ENCODE results near the gene AIRE. TPM values are rescaled to one million over a fixed set of nuclear protein-coding genes. Genes with fewer than 3 reads are reported as not detected.

AIRE gene
- total RNA-seq, 2 experiments from 2014 or later = not detected

DNA sequence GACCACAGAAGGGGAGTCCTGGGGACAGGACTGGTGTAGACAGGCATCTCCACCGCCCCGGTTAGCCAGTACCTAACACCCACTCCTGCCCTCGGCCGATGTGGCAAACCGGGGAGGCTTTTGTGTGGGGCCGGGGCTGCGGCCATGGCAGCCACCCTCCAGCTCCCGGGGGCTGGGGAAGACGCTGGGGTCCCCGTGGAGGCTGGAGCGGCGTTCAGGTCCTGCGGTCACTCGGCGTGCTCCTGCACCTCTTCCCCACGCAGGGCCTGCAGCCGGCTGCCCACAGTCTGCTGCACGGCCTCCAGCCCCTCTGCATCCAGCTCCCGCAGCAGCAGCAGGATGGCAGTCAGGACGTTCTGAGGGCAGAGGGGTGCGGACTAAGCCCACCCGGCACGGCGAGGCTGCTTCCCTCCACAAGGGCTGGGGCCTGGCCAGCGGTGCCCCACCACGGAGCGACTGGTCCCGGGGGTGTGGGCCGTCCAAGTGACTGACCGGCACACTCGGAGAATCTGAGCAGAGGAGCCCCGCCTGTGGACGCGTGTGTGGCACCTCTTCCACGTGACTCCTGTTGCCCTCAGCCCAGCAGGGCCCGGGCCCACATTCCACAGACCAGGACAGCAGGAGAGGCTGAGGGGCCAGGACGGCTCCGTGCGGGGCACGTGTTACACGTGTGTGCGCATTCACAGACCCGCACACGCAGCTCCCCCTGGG is 44.5 kb downstream of the AIRE start:
- ATAC-seq (no peak), DNase-seq (no peak)
- Mint-ChIP-seq H3K9me3 (ENCODE audit: low read depth) (no peaks in the 10 kb centered on the region), H3K27me3 (no peaks in the 10 kb centered on the region), H3K27ac (no peak overlapping the region), H3K4me3 (no peak overlapping the region), H3K36me3 (ENCODE audit: low read depth) (no peaks in the 10 kb centered on the region), H3K4me1 (no peaks in the 10 kb centered on the region)
- ChIA-PET CTCF (interaction anchor here (0.7 kb wide), 1 partner anchor 516 kb away, joined by 3 read pairs; no protein-coding TSS in a partner anchor), POLR2A (no interaction called here)
- intact Hi-C loops (cut with DNase I, micrococcal nuclease) = loop anchor here in 1 of 2 experiments (10.0 kb wide), 1 partner anchor 1355 kb away; the partner anchor contains the start of gene PKNOX1

DNA sequence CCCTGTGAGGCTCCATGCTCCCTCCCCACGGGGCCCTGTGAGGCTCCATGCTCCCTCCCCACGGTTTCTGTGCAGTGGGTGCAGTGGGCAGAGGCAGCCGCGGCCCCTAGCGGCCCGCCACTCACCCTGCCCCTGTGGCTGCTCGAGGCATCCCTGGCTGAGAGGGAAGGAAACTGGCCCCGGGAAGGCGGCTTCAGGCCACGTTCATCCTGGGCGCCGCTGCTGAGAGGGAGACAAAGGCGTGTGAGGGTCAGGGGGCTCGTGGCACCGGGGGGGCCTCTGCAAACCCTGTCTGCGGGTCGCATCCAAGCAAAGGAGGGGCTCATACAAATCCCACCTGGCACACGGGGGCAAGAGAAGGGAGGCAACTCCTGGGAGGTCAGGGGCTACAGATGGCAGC is 45.0 kb downstream of the AIRE start:
- H3K27me3 Mint-ChIP-seq = no peaks in the 10 kb centered on the region
- intact Hi-C loops (cut with DNase I, micrococcal nuclease) = loop anchor here in 1 of 2 experiments (10.0 kb wide), 1 partner anchor 1356 kb away; the partner anchor contains the start of gene PKNOX1
- DNase-seq (no peak), ATAC-seq (no peak)
- no peaks in the 10 kb centered on the region for H3K9me3 Mint-ChIP-seq (ENCODE audit: low read depth)
- no peaks in the 10 kb centered on the region for H3K4me1 Mint-ChIP-seq
- H3K36me3 Mint-ChIP-seq (ENCODE audit: low read depth) = no peaks in the 10 kb centered on the region
- no peak overlapping the region for H3K4me3 Mint-ChIP-seq
- H3K27ac Mint-ChIP-seq = no peak overlapping the region
- ChIA-PET CTCF (no interaction called here), POLR2A (interaction anchor here (1.2 kb wide), 1 partner anchor 23 kb away, joined by 3 read pairs; the partner anchor contains the start of gene TRPM2)

- POLR2A ChIA-PET = interaction anchor here (0.7 to 1.2 kb wide), 3 partner anchors 11 to 555 kb away, joined by 3 to 4 read pairs (median 3); partner anchors contain the start of gene TRPM2
- CTCF ChIA-PET = no interaction called here
- Mint-ChIP-seq H3K27ac (no peak overlapping the region), H3K27me3 (no peaks in the 10 kb centered on the region), H3K4me3 (no peak overlapping the region), H3K9me3 (ENCODE audit: low read depth) (no peaks in the 10 kb centered on the region), H3K36me3 (ENCODE audit: low read depth) (peaks cover 1% of the 10 kb centered on the region), H3K4me1 (no peaks in the 10 kb centered on the region)
- intact Hi-C loops (cut with DNase I, micrococcal nuclease) = loop anchor here in 1 of 2 experiments (10.0 kb wide), 1 partner anchor 1356 kb away; the partner anchor contains the start of gene PKNOX1
- ATAC-seq = no peak
- no peak for DNase-seq
Observed at GRCh38 chr21:44331209-44331608, 45.5 kb downstream of the AIRE start.

GRCh38 chr21:44331650-44332307 is 46.1 kb downstream of the AIRE start:
- Mint-ChIP-seq H3K4me3 (no peak overlapping the region), H3K9me3 (ENCODE audit: low read depth) (no peaks in the 10 kb centered on the region), H3K4me1 (no peaks in the 10 kb centered on the region), H3K27ac (no peak overlapping the region), H3K27me3 (no peaks in the 10 kb centered on the region), H3K36me3 (ENCODE audit: low read depth) (peaks cover 2% of the 10 kb centered on the region)
- ChIA-PET CTCF (no interaction called here), POLR2A (interaction anchor here (0.7 to 1.2 kb wide), 3 partner anchors 12 to 554 kb away, joined by 3 to 4 read pairs (median 3); partner anchors contain the start of gene TRPM2)
- intact Hi-C loops (cut with DNase I, micrococcal nuclease) = loop anchor here in 1 of 2 experiments (10.0 kb wide), 1 partner anchor 1357 kb away; the partner anchor contains the start of gene PKNOX1
- no peak for ATAC-seq
- no peak for DNase-seq

- POLR2A ChIA-PET = no interaction called here
- H3K36me3 Mint-ChIP-seq (ENCODE audit: low read depth) = peaks cover 2% of the 10 kb centered on the region
- H3K9me3 Mint-ChIP-seq (ENCODE audit: low read depth) = no peaks in the 10 kb centered on the region
- H3K27me3 Mint-ChIP-seq = no peaks in the 10 kb centered on the region
- DNase-seq = no peak
- H3K27ac Mint-ChIP-seq = no peak overlapping the region
- H3K4me3 Mint-ChIP-seq = no peak overlapping the region
- CTCF ChIA-PET = no interaction called here
- intact Hi-C loops (cut with DNase I, micrococcal nuclease) = loop anchor here in 1 of 2 experiments (10.0 kb wide), 1 partner anchor 1358 kb away; the partner anchor contains the start of gene PKNOX1
- no peak for ATAC-seq
- H3K4me1 Mint-ChIP-seq = no peaks in the 10 kb centered on the region
Observed at GRCh38 chr21:44332383-44332782, 46.7 kb downstream of the AIRE start.

DNA sequence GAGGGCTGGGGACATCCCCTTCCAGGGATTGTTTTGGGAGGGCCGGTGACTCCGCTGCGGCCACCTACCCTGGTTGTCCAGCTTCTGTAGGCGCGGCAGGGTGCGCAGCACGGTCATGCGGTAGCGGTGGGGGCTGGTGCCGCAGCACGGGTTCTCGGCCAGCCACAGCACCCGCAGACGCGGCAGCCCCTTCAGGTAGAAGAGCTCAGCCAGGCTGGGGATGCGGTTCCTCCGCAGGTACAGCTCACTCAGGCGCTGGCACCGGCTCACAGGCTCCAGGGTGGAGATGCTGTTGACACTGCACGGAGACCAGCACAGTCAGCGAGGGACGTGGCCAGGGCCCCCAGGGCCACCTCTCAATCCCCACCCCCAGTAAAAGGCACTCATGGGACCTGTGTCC is 47.3 kb downstream of the AIRE start:
- DNase-seq = no peak
- CTCF ChIA-PET = interaction anchor here (0.7 kb wide), 1 partner anchor 457 kb away, joined by 3 read pairs; no protein-coding TSS in a partner anchor
- Mint-ChIP-seq H3K4me1 (peaks cover 3% of the 10 kb centered on the region), H3K27me3 (no peaks in the 10 kb centered on the region), H3K36me3 (ENCODE audit: low read depth) (peaks cover 2% of the 10 kb centered on the region), H3K9me3 (ENCODE audit: low read depth) (no peaks in the 10 kb centered on the region), H3K27ac (no peak overlapping the region), H3K4me3 (no peak overlapping the region)
- intact Hi-C loops (cut with DNase I, micrococcal nuclease) = loop anchor here in 1 of 2 experiments (10.0 kb wide), 1 partner anchor 1358 kb away; the partner anchor contains the start of gene PKNOX1
- ATAC-seq = no peak
- POLR2A ChIA-PET = no interaction called here

DNA sequence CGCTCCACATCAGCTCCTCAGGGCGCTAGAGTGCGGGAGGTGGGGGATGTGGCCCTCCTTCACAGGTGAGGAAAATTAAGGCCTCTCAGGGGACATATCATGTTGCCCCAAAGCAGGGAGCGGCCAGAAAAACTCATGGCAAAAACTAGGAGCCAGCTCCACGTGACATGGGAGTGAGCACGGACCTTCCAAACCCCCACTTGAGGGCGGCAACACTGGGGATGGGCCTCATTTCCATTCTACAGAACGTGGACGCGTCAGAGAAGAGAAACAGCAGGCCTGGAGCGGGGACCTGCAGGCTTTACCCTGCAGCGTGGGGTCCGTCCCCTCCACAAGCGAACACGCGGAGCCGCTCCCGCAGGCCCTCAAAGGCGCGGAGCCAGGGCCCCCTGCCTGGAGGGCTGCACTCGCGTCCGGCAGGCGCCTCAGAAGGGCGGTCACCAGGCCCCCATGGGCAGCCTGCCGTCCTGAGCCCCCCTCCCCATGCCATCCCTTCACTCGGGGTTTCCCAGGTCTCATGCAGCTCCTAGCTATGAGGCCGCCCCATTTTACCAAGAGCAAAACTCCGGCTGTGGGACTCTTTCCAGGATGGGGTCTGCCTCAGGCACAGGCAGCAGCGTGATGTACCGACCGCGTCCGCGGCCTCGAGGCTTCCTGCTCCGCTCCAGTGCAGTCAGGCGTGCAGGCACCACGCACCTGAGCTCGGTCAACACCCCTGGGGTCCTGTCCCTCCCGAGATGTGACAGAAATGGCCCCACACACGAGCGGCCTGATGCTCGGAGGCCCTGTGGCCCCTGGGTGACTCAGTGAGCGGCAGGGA is 48.0 kb downstream of the AIRE start:
- no peak for DNase-seq
- Mint-ChIP-seq H3K4me1 (peaks cover 6% of the 10 kb centered on the region), H3K9me3 (ENCODE audit: low read depth) (no peaks in the 10 kb centered on the region), H3K27ac (no peak overlapping the region), H3K4me3 (no peak overlapping the region), H3K27me3 (no peaks in the 10 kb centered on the region), H3K36me3 (ENCODE audit: low read depth) (peaks cover 2% of the 10 kb centered on the region)
- CTCF ChIA-PET = interaction anchor here (0.7 to 0.9 kb wide), 3 partner anchors 36 to 456 kb away, joined by 3 read pairs; no protein-coding TSS in a partner anchor
- no peak for ATAC-seq
- POLR2A ChIA-PET = no interaction called here
- intact Hi-C loops (cut with DNase I, micrococcal nuclease) = loop anchor here in 1 of 2 experiments (10.0 kb wide), 1 partner anchor 1359 kb away; the partner anchor contains the start of gene PKNOX1

- Mint-ChIP-seq H3K36me3 (ENCODE audit: low read depth) (peaks cover 2% of the 10 kb centered on the region), H3K4me3 (no peak overlapping the region), H3K27me3 (no peaks in the 10 kb centered on the region), H3K9me3 (ENCODE audit: low read depth) (no peaks in the 10 kb centered on the region), H3K27ac (no peak overlapping the region), H3K4me1 (peaks cover 7% of the 10 kb centered on the region)
- intact Hi-C loops (cut with DNase I, micrococcal nuclease) = loop anchor here (5.0 to 10.0 kb wide), 4 partner anchors 593 to 1893 kb away; partner anchors contain the start of genes LSS (in 1 of the 2) and PKNOX1 (in 1 of the 2)
- ChIA-PET POLR2A (no interaction called here), CTCF (interaction anchor here (0.9 kb wide), 1 partner anchor 80 kb away, joined by 3 read pairs; no protein-coding TSS in a partner anchor)
- DNase-seq (no peak), ATAC-seq (no peak)
Observed at GRCh38 chr21:44334329-44335030, 48.8 kb downstream of the AIRE start.

GRCh38 chr21:44335266-44336059 is 49.8 kb downstream of the AIRE start:
- ATAC-seq (no peak), DNase-seq (no peak)
- no peaks in the 10 kb centered on the region for H3K9me3 Mint-ChIP-seq (ENCODE audit: low read depth)
- H3K27ac Mint-ChIP-seq = no peak overlapping the region
- H3K27me3 Mint-ChIP-seq = no peaks in the 10 kb centered on the region
- H3K4me1 Mint-ChIP-seq = peaks cover 16% of the 10 kb centered on the region
- H3K4me3 Mint-ChIP-seq = no peak overlapping the region
- ChIA-PET CTCF (no interaction called here), POLR2A (no interaction called here)
- intact Hi-C loops (cut with DNase I, micrococcal nuclease) = loop anchor here (5.0 to 10.0 kb wide), 4 partner anchors 592 to 1892 kb away; partner anchors contain the start of genes LSS (in 1 of the 2) and PKNOX1 (in 1 of the 2)
- H3K36me3 Mint-ChIP-seq (ENCODE audit: low read depth) = peaks cover 2% of the 10 kb centered on the region

DNA sequence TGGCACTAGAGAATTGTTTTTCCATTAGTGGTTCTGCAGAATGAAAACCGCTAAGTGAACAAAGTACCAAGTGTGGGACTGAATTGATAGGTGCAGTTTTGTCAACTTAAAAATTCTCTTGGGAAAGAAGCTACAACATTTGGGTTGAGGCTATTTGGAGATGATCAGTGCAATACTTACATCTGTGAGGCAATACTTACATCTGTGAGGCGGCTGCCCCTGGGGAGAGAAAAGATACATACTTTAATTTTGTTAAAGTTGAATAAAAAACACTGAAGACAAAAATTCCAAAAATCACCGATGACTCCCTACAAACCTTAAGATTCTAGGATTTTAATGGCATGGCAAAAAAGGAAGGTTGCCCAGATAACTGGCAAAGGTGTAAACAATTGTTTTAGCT is 51.8 kb downstream of the AIRE start:
- H3K9me3 Mint-ChIP-seq (ENCODE audit: low read depth) = no peaks in the 10 kb centered on the region
- peaks cover 2% of the 10 kb centered on the region for H3K36me3 Mint-ChIP-seq (ENCODE audit: low read depth)
- H3K4me3 Mint-ChIP-seq = no peak overlapping the region
- H3K4me1 Mint-ChIP-seq = peaks cover 18% of the 10 kb centered on the region
- DNase-seq = no peak
- no peak overlapping the region for H3K27ac Mint-ChIP-seq
- intact Hi-C loops (cut with DNase I, micrococcal nuclease) = loop anchor here (5.0 to 10.0 kb wide), 4 partner anchors 590 to 1890 kb away; partner anchors contain the start of genes LSS (in 1 of the 2) and PKNOX1 (in 1 of the 2)
- CTCF ChIA-PET = interaction anchor here (1.5 kb wide), 1 partner anchor 115 kb away, joined by 3 read pairs; no protein-coding TSS in a partner anchor
- POLR2A ChIA-PET = no interaction called here
- H3K27me3 Mint-ChIP-seq = no peaks in the 10 kb centered on the region
- ATAC-seq = no peak

Measured in activated CD4-positive, alpha-beta T cell treated with anti-CD3 and anti-CD28 coated beads for 36 hours (primary cell).